Colonic mucosa (tissue), 4 donors: ENCODE measurements around the gene NRM. TPM values are rescaled to one million over a fixed set of nuclear protein-coding genes. Genes with fewer than 3 reads are reported as not detected.

Experiments used
- DNase-seq: peaks from one replicate; pipeline ENCODE4 v3.0.0-alpha.2; 2020
- H3K27ac ChIP-seq: fragments of 200-600 bp; one replicate; pipeline ENCODE4 v1.8.0; 2021
- H3K27me3 ChIP-seq: fragments of 200-600 bp; one replicate; pipeline ENCODE4 v1.8.0; 2021
- H3K36me3 ChIP-seq: fragments of 200-600 bp; one replicate; pipeline ENCODE4 v1.8.0; 2021
- H3K4me1 ChIP-seq: fragments of 200-600 bp; one replicate; pipeline ENCODE4 v1.8.0; 2021; ENCODE audit warnings: mild to moderate bottlenecking
- H3K4me3 ChIP-seq: fragments of 200-600 bp; one replicate; pipeline ENCODE4 v1.8.0; 2021
- H3K9ac ChIP-seq, 2 donors: one replicate each; pipeline ENCODE4 v1.7.0; 2013; ENCODE audit warnings: control low read depth in 2 of 2, low read depth in 2 of 2, low read length in 2 of 2
- H3K9me3 ChIP-seq: fragments of 200-600 bp; one replicate; pipeline ENCODE4 v1.8.0; 2021
- CTCF ChIP-seq: fragments of 200-600 bp; IDR thresholded peaks from one replicate; pipeline ENCODE4 v1.8.0; 2022; ENCODE audit warnings: antibody characterized with exemption, mild to moderate bottlenecking
- intact Hi-C: fragments of 100-400 bp; cut with DNase I; formaldehyde crosslinking; loops from one replicate; pipeline ENCODE4 v1.14.1; 2022
- total RNA-seq, 2 donors: library from RNA; stranded (reverse); fragmentation: NEBNext Ultra II Directional in 1 of 2; extraction: Animal tissue kit (Norgen Biotek cat#: 25700) in 1 of 2; gene quantifications; one replicate each; pipeline ENCODE4 v1.2.1, GENCODE V29; 2021
- donor health status: healthy.
- donor health status: DM: no; HTN: no; CAD: no.
- donor health status: DM: no; HTN: no; CAD: no.

The NRM gene
- total RNA-seq, 2 donors from 2014 or later = 7.4 to 19.2 TPM

- peaks cover 16% of the 10 kb centered on the region for H3K36me3 ChIP-seq
- no peak overlapping the region for H3K4me3 ChIP-seq
- H3K9me3 ChIP-seq = no peaks in the 10 kb centered on the region
- no peak for TF ChIP-seq CTCF
- intact Hi-C loops = no loop called here
- no peak overlapping the region for H3K9ac ChIP-seq
- DNase-seq = no peak
- no peak overlapping the region for H3K27ac ChIP-seq
- H3K4me1 ChIP-seq = no peaks in the 10 kb centered on the region
- H3K27me3 ChIP-seq = no peaks in the 10 kb centered on the region
Measured at GRCh38 chr6:30654798-30655742, 35.7 kb downstream of the NRM start.

GRCh38 chr6:30651143-30651542 lies 39.6 kb downstream of the NRM start:
- no peak overlapping the region for H3K27ac ChIP-seq
- no peak for TF ChIP-seq CTCF
- H3K36me3 ChIP-seq = peaks cover 11% of the 10 kb centered on the region
- H3K27me3 ChIP-seq = no peaks in the 10 kb centered on the region
- H3K9me3 ChIP-seq = no peaks in the 10 kb centered on the region
- peaks cover 4% of the 10 kb centered on the region for H3K4me1 ChIP-seq
- no peak overlapping the region for H3K4me3 ChIP-seq
- intact Hi-C loops = no loop called here
- DNase-seq = no peak
- no peak overlapping the region for H3K9ac ChIP-seq

- H3K27me3 ChIP-seq = no peaks in the 10 kb centered on the region
- peak overlapping the region; percentile 95 to 99 for H3K9ac ChIP-seq
- H3K4me3 ChIP-seq = peak overlapping the region; percentile 90
- peak; percentile 75 for DNase-seq
- intact Hi-C loops = no loop called here
- no peaks in the 10 kb centered on the region for H3K9me3 ChIP-seq
- H3K36me3 ChIP-seq = peaks cover 4% of the 10 kb centered on the region
- H3K27ac ChIP-seq = peak overlapping the region; percentile 98
- peaks cover 10% of the 10 kb centered on the region for H3K4me1 ChIP-seq
- TF ChIP-seq CTCF = no peak
Measured at GRCh38 chr6:30647242-30648116, 43.3 kb downstream of the NRM start.

- H3K27ac ChIP-seq = peak within 1 kb of the TSS; percentile 98
- peaks cover 4% of the 10 kb centered on the region for H3K36me3 ChIP-seq
- intact Hi-C loops = no loop called here
Measured at GRCh38 chr6:30646450-30647241, 44.1 kb downstream of the NRM start, which contains the start of gene C6orf136. Gene C6orf136 (plus strand): TSS chr6:30647133. CDS start chr6:30647232, 99 bp downstream.

More at GRCh38 chr6:30646450-30647241, 44.1 kb downstream of the NRM start, which contains the start of gene C6orf136:
- TF ChIP-seq CTCF = no peak
- H3K27me3 ChIP-seq = no peaks in the 10 kb centered on the region
- H3K4me3 ChIP-seq = peak within 1 kb of the TSS; percentile 90
- peaks cover 10% of the 10 kb centered on the region for H3K4me1 ChIP-seq
- peak; percentile 92 for DNase-seq
- no peaks in the 10 kb centered on the region for H3K9me3 ChIP-seq
- peak within 1 kb of the TSS; percentile 95 to 99 for H3K9ac ChIP-seq
